ENCODE results near the gene DDIAS. TPM values are rescaled to one million over a fixed set of nuclear protein-coding genes. Genes with fewer than 3 reads are reported as not detected.

Gene DDIAS
- total and polyA plus RNA-seq, 2 donors (not counting 3 experiments of a cell fraction or from before 2014, with no cell fraction given), result 4.5 to 9.2 TPM

- Histone ChIP-seq H3K4me3 (replicated peaks in 1 of 3; ENCODE audit: insufficient read depth in 1 of 3, low read depth in 1 of 3, low read length in 3 of 3) (no peak overlapping the region), H4K20me1 (replicated peaks; ENCODE audit: control insufficient read depth, extremely low read depth, insufficient read depth, low read length) (no peaks in the 10 kb centered on the region), H3K9me3 (replicated peaks; ENCODE audit: control insufficient read depth, insufficient read depth, low read length) (no peaks in the 10 kb centered on the region), H3K9ac (replicated peaks; ENCODE audit: extremely low read depth, insufficient read depth, low read length) (peak overlapping the region; percentile 62), H3K79me2 (ENCODE audit: control insufficient read depth, insufficient read depth, low read length) (peaks cover 7% of the 10 kb centered on the region), H3K36me3 (ENCODE audit: control insufficient read depth in 2 of 2, extremely low read depth in 1 of 2, insufficient read depth in 2 of 2, low read length in 2 of 2) (no peaks in the 10 kb centered on the region), H3K27ac (ENCODE audit: insufficient read depth, low read depth, low read length) (peak overlapping the region; percentile 98), H3K4me2 (ENCODE audit: insufficient read depth, low read length) (peak overlapping the region; percentile 97), H3K4me1 (ENCODE audit: control insufficient read depth, extremely low read depth, insufficient read depth, low read length) (peaks cover 47% of the 10 kb centered on the region), H3K9me1 (replicated peaks; ENCODE audit: control insufficient read depth, extremely low read depth, insufficient read depth, low read length) (no peaks in the 10 kb centered on the region), H3K27me3 (ENCODE audit: control insufficient read depth in 2 of 2, insufficient read depth in 2 of 2, low read length in 2 of 2) (no peaks in the 10 kb centered on the region), H2AFZ (ENCODE audit: low read depth, low read length) (no peak overlapping the region)
- no peak for FAIRE-seq
- ChIA-PET POLR2A (interaction anchor here (1.0 to 1.7 kb wide), 2 partner anchors 41 to 128 kb away, joined by 3 to 4 read pairs; partner anchors contain the start of gene PRCP), CTCF (interaction anchor here (0.8 to 3.6 kb wide), 11 partner anchors 8 to 433 kb away, joined by 3 to 62 read pairs (median 4); partner anchors contain the start of genes DDIAS, FAM181B and PRCP)
- TF ChIP-seq CTCF (IDR thresholded peaks at IDR 0.05; ENCODE audit: extremely low read depth in 1 of 2, insufficient read depth in 1 of 2, low read depth in 1 of 2, low read length in 2 of 2) (no peak), POLR2AphosphoS5 (IDR thresholded peaks at IDR 0.05; ENCODE audit: insufficient read depth, low read depth, low read length) (no peak)
- intact Hi-C loops (cut with micrococcal nuclease) (loop anchor here (1.0 to 2.0 kb wide), 2 partner anchors 65 to 297 kb away; partner anchors contain the start of gene PCF11), dilution Hi-C loops (cut with MboI; ENCODE audit: extremely low pct_ligation_motif_present, low sequenced_read_pairs) (no loop called here)
- no peak for DNase-seq (ENCODE audit: low read depth, low spot score)
- no TSS peak for BruUV-seq (replicated peaks)
Measured at GRCh38 chr11:82859750-82860149, 41.8 kb upstream of the DDIAS start.

DNA sequence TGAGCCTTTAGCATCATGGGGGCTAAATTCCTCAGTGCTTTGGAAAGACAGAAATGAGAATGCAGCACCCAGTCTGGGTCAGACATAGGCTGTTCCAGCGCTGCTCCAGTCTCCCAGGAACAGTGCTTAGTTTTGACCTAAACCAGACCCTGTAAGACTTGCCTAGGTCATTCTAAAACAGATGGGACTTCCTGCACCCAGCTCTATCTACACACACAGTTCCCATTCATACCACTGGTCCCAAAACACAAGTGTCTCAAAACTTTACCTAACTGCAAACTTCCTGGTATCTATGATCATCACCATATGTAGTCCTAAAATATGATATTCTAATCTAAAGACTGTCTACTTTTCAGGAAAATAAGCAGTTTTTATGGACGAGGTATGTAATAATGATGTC is 39.2 kb upstream of the DDIAS start:
- DNase-seq (ENCODE audit: low read depth, low spot score) (no peak), FAIRE-seq (no peak)
- Histone ChIP-seq H3K4me1 (ENCODE audit: control insufficient read depth, extremely low read depth, insufficient read depth, low read length) (peaks cover 40% of the 10 kb centered on the region), H3K9me3 (replicated peaks; ENCODE audit: control insufficient read depth, insufficient read depth, low read length) (no peaks in the 10 kb centered on the region), H2AFZ (ENCODE audit: low read depth, low read length) (no peak overlapping the region), H3K27me3 (ENCODE audit: control insufficient read depth in 2 of 2, insufficient read depth in 2 of 2, low read length in 2 of 2) (no peaks in the 10 kb centered on the region), H4K20me1 (replicated peaks; ENCODE audit: control insufficient read depth, extremely low read depth, insufficient read depth, low read length) (no peaks in the 10 kb centered on the region), H3K4me3 (replicated peaks in 1 of 3; ENCODE audit: insufficient read depth in 1 of 3, low read depth in 1 of 3, low read length in 3 of 3) (no peak overlapping the region), H3K79me2 (ENCODE audit: control insufficient read depth, insufficient read depth, low read length) (no peaks in the 10 kb centered on the region), H3K9ac (replicated peaks; ENCODE audit: extremely low read depth, insufficient read depth, low read length) (no peak overlapping the region), H3K9me1 (replicated peaks; ENCODE audit: control insufficient read depth, extremely low read depth, insufficient read depth, low read length) (no peaks in the 10 kb centered on the region), H3K27ac (ENCODE audit: insufficient read depth, low read depth, low read length) (no peak overlapping the region), H3K36me3 (ENCODE audit: control insufficient read depth in 2 of 2, extremely low read depth in 1 of 2, insufficient read depth in 2 of 2, low read length in 2 of 2) (no peaks in the 10 kb centered on the region), H3K4me2 (ENCODE audit: insufficient read depth, low read length) (no peak overlapping the region)
- intact Hi-C loops (cut with micrococcal nuclease) (no loop called here), dilution Hi-C loops (cut with MboI; ENCODE audit: extremely low pct_ligation_motif_present, low sequenced_read_pairs) (no loop called here)
- POLR2A ChIA-PET, result no interaction called here
- CTCF ChIA-PET, result interaction anchor here (1.1 to 1.9 kb wide), 6 partner anchors 10 to 388 kb away, joined by 3 to 41 read pairs (median 4); no protein-coding TSS in a partner anchor
- BruUV-seq (replicated peaks), result no TSS peak
- TF ChIP-seq MYC (IDR thresholded peaks at IDR 0.05; ENCODE audit: low read depth, low read length) (no peak), EZH2 (IDR thresholded peaks at IDR 0.05; ENCODE audit: borderline replicate concordance, low read depth, low read length, severe bottlenecking) (no peak), FOS (IDR thresholded peaks at IDR 0.05; ENCODE audit: borderline replicate concordance, insufficient read depth, low read length) (no peak), POLR2A (IDR thresholded peaks at IDR 0.05; ENCODE audit: low read depth, low read length) (no peak), JUN (IDR thresholded peaks at IDR 0.05; ENCODE audit: borderline replicate concordance, insufficient read depth, insufficient read length, low read depth) (no peak), CTCF (IDR thresholded peaks at IDR 0.05; ENCODE audit: extremely low read depth in 1 of 2, insufficient read depth in 1 of 2, low read depth in 1 of 2, low read length in 2 of 2) (no peak), POLR2AphosphoS5 (IDR thresholded peaks at IDR 0.05; ENCODE audit: insufficient read depth, low read depth, low read length) (no peak), GATA2 (IDR thresholded peaks at IDR 0.05; ENCODE audit: insufficient read depth, insufficient read length, low read depth, low read length) (no peak)
- TF ChIP-seq, protein P1, sequence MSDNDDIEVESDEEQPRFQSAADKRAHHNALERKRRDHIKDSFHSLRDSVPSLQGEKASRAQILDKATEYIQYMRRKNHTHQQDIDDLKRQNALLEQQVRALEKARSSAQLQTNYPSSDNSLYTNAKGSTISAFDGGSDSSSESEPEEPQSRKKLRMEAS (IDR thresholded peaks at IDR 0.05; ENCODE audit: insufficient read depth, insufficient read length), result no peak
